ENCODE data around the gene TTLL4. TPM values are rescaled to one million over a fixed set of nuclear protein-coding genes. Genes with fewer than 3 reads are reported as not detected.
A peak's percentile ranks its signal among the peaks of the same experiment; 100 is the strongest.

TTLL4 gene
- total and polyA plus RNA-seq, 2 of the 8 experiments (the other 6 are each of a cell fraction or from before 2014, with no cell fraction given) = 71.1 to 105 TPM

DNA sequence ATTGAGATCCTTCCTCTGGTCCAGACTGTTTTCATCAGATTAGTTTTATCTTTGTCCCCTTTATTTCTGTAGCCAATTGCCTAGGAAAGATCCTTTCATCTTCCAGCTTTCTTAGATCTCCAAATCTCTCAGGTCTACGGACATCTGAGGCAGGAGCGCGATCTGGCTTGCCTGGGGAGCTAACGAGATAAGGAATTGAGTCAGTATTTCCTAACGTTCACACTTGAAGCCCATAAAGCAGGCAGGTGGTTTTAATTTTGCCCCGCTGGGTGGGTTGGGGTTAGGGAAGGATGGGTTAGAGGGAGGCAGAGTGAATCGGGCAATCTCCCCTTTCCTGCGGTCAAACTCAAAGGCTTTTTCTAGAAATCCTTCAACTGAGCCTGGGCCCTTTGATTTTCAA, 727 bp upstream of the TTLL4 start:
- Histone ChIP-seq H2BK120ac (replicated peaks; ENCODE audit: low read depth, low read length) (no peak overlapping the region), H2AK5ac (ENCODE audit: low read depth, low read length) (no peak overlapping the region), H3K4ac (replicated peaks; ENCODE audit: insufficient read length, low read depth, low read length) (no peak overlapping the region), H2BK20ac (ENCODE audit: low read length) (no peak overlapping the region), H4K8ac (ENCODE audit: extremely low read depth, insufficient read depth, low read length) (peak overlapping the region; percentile 39; the same call in 1 of the 2 replicates), H3K56ac (replicated peaks; ENCODE audit: insufficient read length, low read depth, low read length) (no peak overlapping the region), H3K23ac (ENCODE audit: insufficient read length) (no peak overlapping the region), H3K4me3 (ENCODE audit: extremely low read depth in 1 of 4, insufficient read depth in 2 of 4, low read depth in 3 of 4, low read length in 4 of 4) (peak overlapping the region in 1 of 4 experiments; percentile 89; a peak in 1 of 8 replicates), H3K36me3 (ENCODE audit: control insufficient read depth in 2 of 4, insufficient read depth in 4 of 4, low read length in 3 of 4) (no peaks in the 10 kb centered on the region; a peak in 1 of 8 replicates), H2BK12ac (ENCODE audit: low read depth, low read length) (no peak overlapping the region), H4K5ac (ENCODE audit: insufficient read length, low read depth, low read length) (no peak overlapping the region), H2BK15ac (ENCODE audit: low read length) (peak overlapping the region; percentile 4; the same call in 1 of the 2 replicates), H3K79me2 (ENCODE audit: control insufficient read depth in 1 of 2, insufficient read depth in 2 of 2, low read length in 2 of 2) (peaks cover 4 to 35% of the 10 kb centered on the region in 2 experiments), H3K4me1 (replicated peaks in 1 of 4; ENCODE audit: control insufficient read depth in 3 of 4, insufficient read depth in 4 of 4, low read length in 3 of 4) (peaks cover 0 to 4% (median 1%) of the 10 kb centered on the region in 4 experiments; a peak in 4 of 7 replicates), H3K9me3 (ENCODE audit: insufficient read depth in 2 of 2, low read depth in 1 of 2, low read length in 1 of 2) (no peaks in the 10 kb centered on the region), H3K27ac (ENCODE audit: low read depth, low read length) (no peak overlapping the region), H2AFZ (ENCODE audit: low read length) (peak overlapping the region; percentile 87; the same call in 1 of the 2 replicates), H4K91ac (replicated peaks; ENCODE audit: insufficient read length, low read length) (no peak overlapping the region), H3K23me2 (ENCODE audit: low read depth, low read length) (0 out of 2 replicates have a peak, but pooled peaks cover 2% of the 10 kb centered on the region), H3K79me1 (ENCODE audit: low read depth, low read length) (peaks cover 7% of the 10 kb centered on the region; the same call in 1 of the 2 replicates), H3K4me2 (ENCODE audit: insufficient read depth in 1 of 2, low read depth in 2 of 2, low read length in 2 of 2) (peak overlapping the region in 1 of 2 experiments; percentile 56; a peak in 1 of 4 replicates), H4K20me1 (replicated peaks in 1 of 2; ENCODE audit: control insufficient read depth in 1 of 2, insufficient read depth in 2 of 2, low read length in 2 of 2) (peaks cover 0 to 4% of the 10 kb centered on the region in 2 experiments), H3K14ac (ENCODE audit: insufficient read length) (no peak overlapping the region), H3K18ac (ENCODE audit: extremely low read depth, low read length) (no peak overlapping the region), H3K27me3 (replicated peaks in 1 of 4; ENCODE audit: control insufficient read depth in 3 of 4, extremely low read depth in 1 of 4, insufficient read depth in 3 of 4, low read length in 3 of 4) (no peaks in the 10 kb centered on the region), H2BK5ac (ENCODE audit: low read depth, low read length) (no peak overlapping the region), H3K9ac (replicated peaks in 1 of 4; ENCODE audit: extremely low read depth in 1 of 4, low read depth in 3 of 4, low read length in 3 of 4) (no peak overlapping the region)
- ChIA-PET CTCF (ENCODE audit: partially characterized antibody) (interaction anchor here (0.6 to 2.7 kb wide), 12 partner anchors 8 to 113 kb away, joined by 3 to 17 read pairs (median 6); partner anchors contain the start of genes BCS1L and ZNF142), POLR2A (ENCODE audit: partially characterized antibody) (interaction anchor here (0.7 to 2.3 kb wide), 9 partner anchors 8 to 67 kb away, joined by 3 to 14 read pairs (median 3); partner anchors contain the start of genes RNF25 and STK36)
- 82% methylated on average over 6 of the region's 8 CpGs; no CpG with 5 or more reads in 1 of the 2 experiments for WGBS, 2 experiments (ENCODE audit: extremely low coverage in 1 of 2, insufficient coverage in 1 of 2, insufficient read length in 1 of 2, insufficient replicate concordance in 2 of 2, low coverage in 1 of 2, low lambda C conversion rate in 2 of 2, missing lambda C conversion rate in 1 of 2)
- DNase-seq (ENCODE audit: low read depth in 1 of 2, low spot score in 2 of 2) (no peak), FAIRE-seq (no peak)
- TF ChIP-seq YY1 (IDR thresholded peaks at IDR 0.05; ENCODE audit: low read depth, low read length) (no peak), GABPA (IDR thresholded peaks at IDR 0.05; ENCODE audit: borderline replicate concordance, insufficient read depth, low read length) (no peak)

Data from H1 (cell line).